ENCODE measurements around the gene CAMTA1. TPM values are rescaled to one million over a fixed set of nuclear protein-coding genes. Genes with fewer than 3 reads are reported as not detected.

The CAMTA1 gene
- total and polyA plus RNA-seq, 9 of the 15 experiments (the other 6 are each of a cell fraction or from before 2014, with no cell fraction given): 43.9 to 161 (median 65.9) TPM

DNA sequence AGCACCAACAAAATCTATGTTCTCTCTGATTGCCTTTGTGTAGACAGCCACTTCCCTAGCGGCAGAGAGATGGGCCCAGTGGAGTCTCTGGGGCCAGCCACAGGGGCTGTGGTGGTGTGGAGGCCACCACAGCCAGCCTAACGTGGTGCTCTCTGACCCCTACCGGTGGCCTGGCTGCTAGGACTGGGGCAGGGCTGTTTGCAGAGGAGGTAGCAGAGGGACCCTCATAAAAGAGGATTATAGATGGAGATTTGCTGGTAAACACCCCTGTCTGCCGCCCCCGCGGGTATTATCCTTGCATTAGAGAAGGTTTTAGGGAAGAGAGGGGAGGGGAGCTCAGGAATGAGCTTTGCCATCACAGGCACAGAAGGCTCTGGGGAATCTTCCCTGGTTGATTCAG is 675.6 kb downstream of the CAMTA1 start:
- 3% methylated on average over 6 of the region's 6 CpGs for WGBS (ENCODE audit: insufficient coverage, low coverage, missing lambda C conversion rate)
- intact Hi-C loops (cut with micrococcal nuclease): no loop called here

More for the DNA sequence above, 675.6 kb downstream of the CAMTA1 start:
- no TSS peak for BruUV-seq (replicated peaks)
- no peaks in the 10 kb centered on the region for H3K9me1 ChIP-seq (ENCODE audit: control insufficient read depth, insufficient read depth, low read length)
- DNase-seq (ENCODE audit: extremely low read depth in 1 of 4, low spot score in 3 of 4): peak in 1 of 4 experiments; percentile 16
- peaks cover 35 to 76% of the 10 kb centered on the region in 2 experiments for H3K27me3 ChIP-seq (ENCODE audit: control insufficient read depth in 2 of 2, insufficient read depth in 2 of 2, low read length in 2 of 2)
- no peak overlapping the region for H3K27ac ChIP-seq (ENCODE audit: extremely low read depth, low read depth, low read length)
- ChIA-PET POLR2A (interaction anchor here (0.6 to 0.8 kb wide), 2 partner anchors 9 to 143 kb away, joined by 3 to 4 read pairs; no protein-coding TSS in a partner anchor), CTCF (ENCODE audit: low intra/inter-chr PET ratio) (no interaction called here)
- no peak overlapping the region for H3K4me3 ChIP-seq
- H3K9me3 ChIP-seq (replicated peaks; ENCODE audit: control insufficient read depth, insufficient read depth, low read depth, low read length): no peaks in the 10 kb centered on the region
- H4K20me1 ChIP-seq (replicated peaks; ENCODE audit: control insufficient read depth, insufficient read depth, low read length): no peaks in the 10 kb centered on the region; the same call in none of the 2 replicates
- no peaks in the 10 kb centered on the region for H3K36me3 ChIP-seq (ENCODE audit: control insufficient read depth, insufficient read depth, low read length)
- no peaks in the 10 kb centered on the region for H3K79me2 ChIP-seq (ENCODE audit: control insufficient read depth, insufficient read depth, low read length)
- no peak overlapping the region for H3K9ac ChIP-seq (ENCODE audit: insufficient read depth in 1 of 2, low read depth in 2 of 2, low read length in 2 of 2)
- H3K4me1 ChIP-seq (replicated peaks in 1 of 2; ENCODE audit: control insufficient read depth in 2 of 2, insufficient read depth in 2 of 2, low read length in 2 of 2): no peaks in the 10 kb centered on the region
- FAIRE-seq: no peak
- peak; percentile 50; the same call in 2 of the 3 replicates for ATAC-seq
- TF ChIP-seq CTCF (IDR thresholded peaks at IDR 0.05 in 2 of 3, conservative IDR thresholded peaks at IDR 0.05 in 1 of 3; ENCODE audit: insufficient read depth in 2 of 3, low read depth in 1 of 3, low read length in 3 of 3): peak; percentile 13 to 28 (median 18); a peak in 1 of 6 replicates
- TF ChIP-seq KAT7 (CRISPR knock-in tag; IDR thresholded peaks at IDR 0.05; ENCODE audit: borderline replicate concordance): no peak
- in situ Hi-C loops (cut with MboI): no loop called here
- H3K4me2 ChIP-seq (ENCODE audit: insufficient read depth, low read length): no peak overlapping the region
- no peak overlapping the region for H2AFZ ChIP-seq (ENCODE audit: low read depth, low read length)
